K562 (cell line): ENCODE results near the gene RPL26. TPM values are rescaled to one million over a fixed set of nuclear protein-coding genes. Genes with fewer than 3 reads are reported as not detected.

Experiments
- ATAC-seq: fragments of 200-7000 bp; cut with Tn5 transposase; 3 replicates; pipeline ENCODE4 v1.9.1; 2020; ENCODE audit warnings: moderate library complexity
- BruUV-seq: library from RNA; stranded (reverse); fragments of 400-500 nt; replicated peaks from 2 replicates; lab custom pipeline; 2021; lab: Mats Ljungman, UMichigan
- CTCF ChIA-PET: fragments of 300-600 bp; formaldehyde crosslinking; extraction: SDS; loops from one replicate; lab custom pipeline; 2021; ENCODE audit warnings: low intra/inter-chr PET ratio; lab: Yijun Ruan, JAX
- POLR2A ChIA-PET: fragments of 300-600, 350-650 bp; sonication (Branson Sonifier 250); formaldehyde crosslinking; extraction: SDS; loops from one replicate; lab custom pipeline; 2021; ENCODE audit warnings: antibody characterized with exemption, inconsistent platforms; lab: Yijun Ruan, JAX
- DNase-seq, 4 experiments: peaks; one replicate each; pipeline versions ENCODE4 v3.0.0 to v3.0.0-alpha.2; 2011 to 2018; ENCODE audit warnings: low spot score in 3 of 4, mixed read lengths in 3 of 4; ENCODE audit errors: extremely low read depth in 1 of 4
- FAIRE-seq: peaks from 2 replicates; lab custom pipeline; 2011; peaks lifted over from hg19 to GRCh38; lab: Jason Lieb, UNC
- H2AFZ ChIP-seq: 2 replicates; pipeline ENCODE4 v1.6.0; 2011; ENCODE audit warnings: low read depth, low read length, control low read depth, inconsistent platforms
- H3K27ac ChIP-seq: fragments of 200-600 bp; 3 replicates; pipeline ENCODE4 v1.8.0; 2011; ENCODE audit warnings: low read depth, mild to moderate bottlenecking, control low read depth, inconsistent platforms, low read length, moderate library complexity, mixed read lengths; ENCODE audit errors: extremely low read depth
- H3K27me3 ChIP-seq, 2 experiments: fragments of 300-600 bp in 1 of 2; 2 replicates in 1 of 2; 3 replicates in 1 of 2; pipeline versions ENCODE4 v1.6.0 to v1.8.0; 2011; ENCODE audit warnings: inconsistent platforms in 2 of 2, low read length in 2 of 2, mild to moderate bottlenecking in 1 of 2, mixed read lengths in 1 of 2, moderate library complexity in 1 of 2; ENCODE audit not compliant: control insufficient read depth in 2 of 2, insufficient read depth in 2 of 2
- H3K36me3 ChIP-seq: fragments of 300-600 bp; 3 replicates; pipeline ENCODE4 v1.8.0; 2011; ENCODE audit warnings: mild to moderate bottlenecking, low read length, inconsistent platforms; ENCODE audit not compliant: control insufficient read depth, insufficient read depth
- H3K4me1 ChIP-seq, 2 experiments: fragments of 200-600 bp in 1 of 2; replicated peaks in 1 of 2; 2 replicates in 1 of 2; 3 replicates in 1 of 2; pipeline versions ENCODE4 v1.5.1 to v1.8.0; 2011; ENCODE audit warnings: inconsistent platforms in 2 of 2, low read length in 2 of 2, mild to moderate bottlenecking in 1 of 2, mixed read lengths in 1 of 2, moderate library complexity in 1 of 2; ENCODE audit not compliant: control insufficient read depth in 2 of 2, insufficient read depth in 2 of 2
- H3K4me2 ChIP-seq: 2 replicates; pipeline ENCODE4 v1.6.1; 2011; ENCODE audit warnings: low read length, control low read depth, inconsistent platforms, mixed read lengths; ENCODE audit not compliant: insufficient read depth
- H3K4me3 ChIP-seq: fragments of 200-600 bp; sonication (generic), shearing (Covaris generic); 2 replicates; pipeline ENCODE4 v1.5.1; 2016; ENCODE audit warnings: control low read depth, inconsistent platforms
- H3K79me2 ChIP-seq: fragments of 200-600 bp; 3 replicates; pipeline ENCODE4 v1.8.0; 2011; ENCODE audit warnings: low read length, inconsistent platforms; ENCODE audit not compliant: control insufficient read depth, insufficient read depth
- H3K9ac ChIP-seq, 2 experiments: 2 replicates each; pipeline versions ENCODE4 v1.6.0 to v1.6.1; 2011; ENCODE audit warnings: low read depth in 2 of 2, low read length in 2 of 2, control low read depth in 1 of 2, inconsistent platforms in 1 of 2, mild to moderate bottlenecking in 1 of 2, mixed read lengths in 1 of 2; ENCODE audit not compliant: insufficient read depth in 1 of 2
- H3K9me1 ChIP-seq: one replicate; pipeline ENCODE4 v1.6.0; 2011; ENCODE audit warnings: inconsistent platforms, mild to moderate bottlenecking, low read length, moderate library complexity; ENCODE audit not compliant: control insufficient read depth, insufficient read depth
- H3K9me3 ChIP-seq: replicated peaks from 2 replicates; pipeline ENCODE4 v1.5.1; 2011; ENCODE audit warnings: low read depth, low read length, inconsistent platforms; ENCODE audit not compliant: control insufficient read depth, insufficient read depth
- H4K20me1 ChIP-seq: replicated peaks from 2 replicates; pipeline ENCODE4 v1.6.1; 2011; ENCODE audit warnings: low read length, inconsistent platforms, mixed read lengths; ENCODE audit not compliant: control insufficient read depth, insufficient read depth
- CBFA2T2 ChIP-seq: fragments of 450-650 bp; conservative IDR thresholded peaks from 2 replicates; pipeline ENCODE4 v1.6.1; 2017; ENCODE audit warnings: mild to moderate bottlenecking
- CBFA2T3 ChIP-seq: fragments of 450-650 bp; IDR thresholded peaks from 2 replicates; pipeline ENCODE4 v1.6.1; 2017
- DPF2 ChIP-seq: fragments of 450-650 bp; IDR thresholded peaks from 2 replicates; pipeline ENCODE4 v1.6.1; 2016
- EGR1 ChIP-seq: fragments of 450-650 bp; conservative IDR thresholded peaks from 2 replicates; pipeline ENCODE4 v1.6.1; 2017; ENCODE audit warnings: mild to moderate bottlenecking
- FOS ChIP-seq: IDR thresholded peaks from 3 replicates; pipeline ENCODE4 v1.6.1; 2011; ENCODE audit not compliant: insufficient read length; ENCODE audit errors: extremely low read depth
- FOSL1 ChIP-seq: fragments of 200-800 bp; sonication (Bioruptor generic); conservative IDR thresholded peaks from 2 replicates; pipeline ENCODE4 v1.6.1; 2016; ENCODE audit warnings: missing genetic modification characterization, missing compliant biosample characterization
- JUN ChIP-seq, 2 experiments: sonication (generic) in 1 of 2; formaldehyde crosslinking in 1 of 2; IDR thresholded peaks; 2 replicates each; pipeline versions ENCODE4 v1.6.1 to v1.8.0; 2012 to 2022; ENCODE audit warnings: borderline replicate concordance in 2 of 2, mild to moderate bottlenecking in 2 of 2, improper control_type of control experiment in 1 of 2, low read depth in 1 of 2, low read length in 1 of 2, missing genetic modification reagents in 1 of 2
- JUND ChIP-seq, 2 experiments: IDR thresholded peaks; 2 replicates in 1 of 2; 3 replicates in 1 of 2; pipeline ENCODE4 v1.6.1; 2011; ENCODE audit warnings: borderline replicate concordance in 2 of 2, low read depth in 2 of 2, low read length in 2 of 2, improper control_type of control experiment in 1 of 2, missing biosample characterization in 1 of 2, missing genetic modification characterization in 1 of 2, missing genetic modification reagents in 1 of 2
- LEF1 ChIP-seq: fragments of 450-650 bp; IDR thresholded peaks from 2 replicates; pipeline ENCODE4 v1.6.1; 2016; ENCODE audit warnings: mild to moderate bottlenecking
- NFE2 ChIP-seq: IDR thresholded peaks from 2 replicates; pipeline ENCODE4 v1.6.1; 2014; ENCODE audit warnings: antibody characterized with exemption, low read depth
- TAL1 ChIP-seq: fragments of 450-650 bp; IDR thresholded peaks from 2 replicates; pipeline ENCODE4 v1.6.1; 2016; ENCODE audit warnings: mild to moderate bottlenecking
- TCF7 ChIP-seq: sonication (generic); IDR thresholded peaks from 2 replicates; pipeline ENCODE4 v1.6.1; 2016; ENCODE audit warnings: antibody characterized with exemption, borderline replicate concordance
- TEAD4 ChIP-seq, 2 experiments: sonication (generic) in 1 of 2; formaldehyde crosslinking in 1 of 2; IDR thresholded peaks; 2 replicates each; pipeline versions ENCODE4 v1.6.1 to v1.8.0; 2012 to 2022; ENCODE audit warnings: borderline replicate concordance in 1 of 2, inconsistent platforms in 1 of 2, low read length in 1 of 2, mild to moderate bottlenecking in 1 of 2, missing genetic modification reagents in 1 of 2
- ZNF12 ChIP-seq: sonication (generic); formaldehyde crosslinking; IDR thresholded peaks from 2 replicates; pipeline ENCODE4 v1.4.0; 2020; ENCODE audit warnings: mild to moderate bottlenecking, missing genetic modification reagents
- WGBS: fragments of 100-300 bp; shearing (Covaris generic); methylation state at CpG from one replicate; pipeline ENCODE4 v1.1.6; 2016; ENCODE audit warnings: low coverage, mixed read lengths; ENCODE audit not compliant: insufficient coverage; ENCODE audit errors: missing lambda C conversion rate; 5-methylcytosine and 5-hydroxymethylcytosine counted together
- in situ Hi-C: fragments of 300-500 bp; cut with MboI; formaldehyde crosslinking; loops from 4 replicates; pipeline ENCODE4 v1.15.0; 2018; ENCODE audit warnings: inconsistent platforms, mixed read lengths
- intact Hi-C: fragments of 100-400 bp; cut with micrococcal nuclease; formaldehyde crosslinking; loops from 2 replicates; pipeline ENCODE4 v1.14.2; 2022
- polyA plus RNA-seq, 8 experiments: library from polyadenylated mRNA; depleted of rRNA in 4 of 8; stranded (reverse) in 5 of 8; unstranded in 3 of 8; fragments of >200 nt; fragmentation: Nextera tagmentation in 2 of 8; fragmentation: Illumina TruSeq in 1 of 8; extraction: Ambion mirVana in 2 of 8; extraction: Trizol in 1 of 8; gene quantifications; 2 replicates each; pipeline versions ENCODE4 v1.2.1 to v1.2.3, GENCODE V29; 2011 to 2014; ENCODE audit warnings: inconsistent platforms in 1 of 8, missing spikeins in 1 of 8
- total RNA-seq, 7 experiments: library from RNA; depleted of rRNA in 6 of 7; stranded (reverse); fragments of >200 nt in 6 of 7; fragmentation: Illumina TruSeq in 2 of 7; extraction: Trizol in 2 of 7; gene quantifications; 2 replicates each; pipeline versions ENCODE4 v1.2.1 to v1.2.3, GENCODE V29; 2011 to 2021; ENCODE audit warnings: low replicate concordance in 1 of 7
- TF ChIP-seq, protein P1 (sequence below): fragments of 450-650 bp; IDR thresholded peaks from 2 replicates; pipeline ENCODE4 v1.6.1; 2016
- TF ChIP-seq, protein P2 (sequence below): sonication (generic); formaldehyde crosslinking; IDR thresholded peaks from 2 replicates; pipeline ENCODE4 v1.8.0; 2022; ENCODE audit warnings: mild to moderate bottlenecking, missing genetic modification reagents
- TF ChIP-seq, protein P3 (sequence below), 2 experiments: fragments of 450-650 bp in 1 of 2; sonication (generic) in 1 of 2; formaldehyde crosslinking in 1 of 2; IDR thresholded peaks in 1 of 2; conservative IDR thresholded peaks in 1 of 2; 2 replicates each; pipeline versions ENCODE4 v1.6.1 to v1.8.1; 2016 to 2023; ENCODE audit warnings: mild to moderate bottlenecking in 2 of 2, moderate library complexity in 2 of 2, inconsistent platforms in 1 of 2, missing genetic modification reagents in 1 of 2
- TF ChIP-seq, protein P4 (sequence below), 2 experiments: fragments of 250-450 bp in 1 of 2; fragments of 450-650 bp in 1 of 2; sonication (Bioruptor Pico) in 1 of 2; IDR thresholded peaks; 2 replicates each; pipeline versions ENCODE4 v1.6.1 to v1.8.0; 2016 to 2021; ENCODE audit warnings: mild to moderate bottlenecking in 2 of 2, moderate library complexity in 2 of 2, missing compliant biosample characterization in 1 of 2, missing genetic modification characterization in 1 of 2

RPL26 gene
- total and polyA plus RNA-seq, 9 of the 15 experiments (the other 6 are each of a cell fraction or from before 2014, with no cell fraction given) = 1,474 to 4,074 (median 2,904) TPM

DNA sequence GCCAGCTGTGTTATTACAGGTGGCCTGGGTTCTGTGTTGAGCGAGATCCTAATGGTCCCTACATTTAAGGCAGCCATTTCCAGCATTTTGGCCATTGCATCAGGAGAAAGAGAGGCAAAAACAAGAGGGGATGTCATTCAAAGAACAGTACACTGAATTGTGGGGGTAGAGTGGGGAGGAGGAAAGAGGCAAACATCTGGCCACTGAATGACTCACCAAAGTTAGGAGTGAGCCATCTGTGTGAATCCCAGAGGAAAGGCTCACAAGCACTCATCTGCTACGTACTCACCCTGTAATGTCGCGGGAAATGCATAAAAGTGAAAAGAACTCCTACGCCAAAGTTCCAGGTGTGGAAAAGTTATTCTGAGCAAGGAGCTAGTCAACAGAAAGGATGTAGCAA is 23.2 kb downstream of the RPL26 start:
- H3K9ac ChIP-seq = peak overlapping the region in 1 of 2 experiments; percentile 34; a peak in 1 of 4 replicates
- CTCF ChIA-PET = no interaction called here
- POLR2A ChIA-PET = interaction anchor here (4.5 kb wide), 1 partner anchor 17 kb away, joined by 25 read pairs; the partner anchor contains the start of gene KRABD2
- TF ChIP-seq JUN (IDR thresholded peaks at IDR 0.05; ENCODE audit: borderline replicate concordance, low read depth, low read length) (peak; percentile 68; the same call in 1 of the 2 replicates), JUN (CRISPR knock-in tag; IDR thresholded peaks at IDR 0.05; ENCODE audit: borderline replicate concordance) (no peak), FOSL1 (tag) (peak; percentile 81), LEF1 (no peak), JUND (IDR thresholded peaks at IDR 0.05; ENCODE audit: borderline replicate concordance, low read depth, low read length) (peak; percentile 84), JUND (tag; IDR thresholded peaks at IDR 0.05; ENCODE audit: borderline replicate concordance, low read depth, low read length) (peak; percentile 81; the same call in 2 of the 3 replicates), FOS (peak; percentile 19), NFE2 (peak; percentile 46; the same call in 1 of the 2 replicates), CBFA2T2 (peak; percentile 64), DPF2 (peak; percentile 31; the same call in 1 of the 2 replicates), ZNF12 (no peak), TAL1 (no peak), TCF7 (no peak), CBFA2T3 (peak; percentile 68), TEAD4 (IDR thresholded peaks at IDR 0.05; ENCODE audit: low read length) (peak; percentile 35; the same call in 1 of the 2 replicates), TEAD4 (CRISPR knock-in tag; IDR thresholded peaks at IDR 0.05; ENCODE audit: borderline replicate concordance) (no peak), EGR1 (0 out of 2 replicates have a peak, but pooled peaks have one; percentile 25)
- TF ChIP-seq, protein P1, sequence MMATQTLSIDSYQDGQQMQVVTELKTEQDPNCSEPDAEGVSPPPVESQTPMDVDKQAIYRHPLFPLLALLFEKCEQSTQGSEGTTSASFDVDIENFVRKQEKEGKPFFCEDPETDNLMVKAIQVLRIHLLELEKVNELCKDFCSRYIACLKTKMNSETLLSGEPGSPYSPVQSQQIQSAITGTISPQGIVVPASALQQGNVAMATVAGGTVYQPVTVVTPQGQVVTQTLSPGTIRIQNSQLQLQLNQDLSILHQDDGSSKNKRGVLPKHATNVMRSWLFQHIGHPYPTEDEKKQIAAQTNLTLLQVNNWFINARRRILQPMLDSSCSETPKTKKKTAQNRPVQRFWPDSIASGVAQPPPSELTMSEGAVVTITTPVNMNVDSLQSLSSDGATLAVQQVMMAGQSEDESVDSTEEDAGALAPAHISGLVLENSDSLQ = peak; percentile 47
- TF ChIP-seq, protein P2, sequence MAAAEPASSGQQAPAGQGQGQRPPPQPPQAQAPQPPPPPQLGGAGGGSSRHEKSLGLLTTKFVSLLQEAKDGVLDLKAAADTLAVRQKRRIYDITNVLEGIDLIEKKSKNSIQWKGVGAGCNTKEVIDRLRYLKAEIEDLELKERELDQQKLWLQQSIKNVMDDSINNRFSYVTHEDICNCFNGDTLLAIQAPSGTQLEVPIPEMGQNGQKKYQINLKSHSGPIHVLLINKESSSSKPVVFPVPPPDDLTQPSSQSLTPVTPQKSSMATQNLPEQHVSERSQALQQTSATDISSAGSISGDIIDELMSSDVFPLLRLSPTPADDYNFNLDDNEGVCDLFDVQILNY (CRISPR knock-in tag) = no peak
- TF ChIP-seq, protein P3, sequence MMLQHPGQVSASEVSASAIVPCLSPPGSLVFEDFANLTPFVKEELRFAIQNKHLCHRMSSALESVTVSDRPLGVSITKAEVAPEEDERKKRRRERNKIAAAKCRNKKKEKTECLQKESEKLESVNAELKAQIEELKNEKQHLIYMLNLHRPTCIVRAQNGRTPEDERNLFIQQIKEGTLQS (IDR thresholded peaks at IDR 0.05) = peak; percentile 84
- TF ChIP-seq, protein P3 (CRISPR knock-in tag; conservative IDR thresholded peaks at IDR 0.05) = no peak
- TF ChIP-seq, protein P4, sequence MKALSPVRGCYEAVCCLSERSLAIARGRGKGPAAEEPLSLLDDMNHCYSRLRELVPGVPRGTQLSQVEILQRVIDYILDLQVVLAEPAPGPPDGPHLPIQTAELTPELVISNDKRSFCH (CRISPR knock-in tag; IDR thresholded peaks at IDR 0.05) = no peak
- TF ChIP-seq, protein P4 (tag; IDR thresholded peaks at IDR 0.05) = no peak

More for the DNA sequence above, 23.2 kb downstream of the RPL26 start:
- DNase-seq (peak; percentile 38 to 60 (median 44)), ATAC-seq (peak; percentile 79), FAIRE-seq (peak; percentile 76)
- Histone ChIP-seq H4K20me1 (no peaks in the 10 kb centered on the region), H3K9me1 (no peaks in the 10 kb centered on the region), H3K27me3 (no peaks in the 10 kb centered on the region), H3K9me3 (no peaks in the 10 kb centered on the region), H3K79me2 (no peaks in the 10 kb centered on the region), H3K27ac (0 out of 3 replicates have a peak overlapping the region, but pooled peaks have one; percentile 39), H2AFZ (peak overlapping the region; percentile 80), H3K4me1 (peaks cover 0 to 30% of the 10 kb centered on the region in 2 experiments; a peak in 4 of 5 replicates), H3K36me3 (no peaks in the 10 kb centered on the region), H3K4me2 (peak overlapping the region; percentile 51), H3K4me3 (no peak overlapping the region)
- in situ Hi-C loops = no loop called here
- intact Hi-C loops = no loop called here
- BruUV-seq = no TSS peak
- WGBS = 15% methylated on average over 5 of the region's 5 CpGs
